OCI-LY3 (cell line): ENCODE measurements around the gene SHROOM3.

ENCODE experiments used
- H2AFZ ChIP-seq: fragments of 200-600, 300-600 bp; shearing (Covaris generic); 2 replicates; pipeline ENCODE4 v1.6.0; 2014; ENCODE audit warnings: antibody characterized with exemption, low read depth, low read length
- H3K27ac ChIP-seq: fragments of 200-600, 300-600 bp; sonication (generic); 2 replicates; pipeline ENCODE4 v1.5.1; 2014; ENCODE audit warnings: mild to moderate bottlenecking, low read length, moderate library complexity, mixed read lengths
- H3K27me3 ChIP-seq: fragments of 200-600, 300-600 bp; sonication (generic); 2 replicates; pipeline ENCODE4 v1.6.1; 2014; ENCODE audit warnings: low read depth, low read length, mixed read lengths
- H3K36me3 ChIP-seq: fragments of 200-600, 300-600 bp; sonication (generic); replicated peaks from 2 replicates; pipeline ENCODE3; 2014; ENCODE audit warnings: low read depth, low read length, mixed read lengths
- H3K4me1 ChIP-seq: fragments of 300-600, 200-600 bp; sonication (generic); 2 replicates; pipeline ENCODE4 v1.6.1; 2014; ENCODE audit warnings: low read length, mixed read lengths
- H3K4me2 ChIP-seq: fragments of 200-600, 300-600 bp; sonication (generic); 2 replicates; pipeline ENCODE4 v1.6.1; 2014; ENCODE audit warnings: low read length, mixed read lengths
- H3K4me3 ChIP-seq: fragments of 300-600, 200-600 bp; sonication (generic); 2 replicates; pipeline ENCODE4 v1.5.1; 2014; ENCODE audit warnings: antibody characterized with exemption, mild to moderate bottlenecking, low read length, moderate library complexity
- H3K79me2 ChIP-seq: fragments of 300-600, 200-600 bp; shearing (Covaris generic); 2 replicates; pipeline ENCODE4 v1.6.1; 2014; ENCODE audit warnings: mild to moderate bottlenecking, low read length, mixed read lengths
- H3K9ac ChIP-seq: fragments of 300-600, 200-600 bp; shearing (Covaris generic); 2 replicates; pipeline ENCODE4 v1.6.0; 2014; ENCODE audit warnings: mild to moderate bottlenecking, low read length, moderate library complexity
- H3K9me3 ChIP-seq: fragments of 200-600, 300-600 bp; shearing (Covaris generic); 2 replicates; pipeline ENCODE4 v1.6.1; 2014; ENCODE audit warnings: low read length, mixed read lengths; ENCODE audit not compliant: insufficient read depth
- H4K20me1 ChIP-seq: fragments of 200-600, 300-600 bp; sonication (generic); 2 replicates; pipeline ENCODE4 v1.6.1; 2016; ENCODE audit warnings: low read length, mixed read lengths; ENCODE audit not compliant: insufficient read depth
- EZH2phosphoT487 ChIP-seq: fragments of 200-600 bp; shearing (Covaris generic); IDR thresholded peaks from 2 replicates; pipeline ENCODE4 v1.6.1; 2018; ENCODE audit warnings: antibody characterized with exemption, mixed run types, low read depth
- TF ChIP-seq, protein P1 (sequence below): fragments of 200-600, 300-600 bp; sonication (generic); IDR thresholded peaks from 2 replicates; pipeline ENCODE4 v1.5.1; 2014; ENCODE audit warnings: antibody characterized with exemption, low read length, low read depth

The SHROOM3 gene

GRCh38 chr4:76806757-76807156 lies 371.7 kb downstream of the SHROOM3 start:
- H3K4me3 ChIP-seq, result no peak overlapping the region
- H4K20me1 ChIP-seq, result no peaks in the 10 kb centered on the region
- no peaks in the 10 kb centered on the region for H3K36me3 ChIP-seq
- no peaks in the 10 kb centered on the region for H3K9me3 ChIP-seq
- no peaks in the 10 kb centered on the region for H3K79me2 ChIP-seq
- H3K27me3 ChIP-seq, result no peaks in the 10 kb centered on the region
- no peak overlapping the region for H2AFZ ChIP-seq
- H3K4me1 ChIP-seq, result no peaks in the 10 kb centered on the region
- TF ChIP-seq, protein P1, sequence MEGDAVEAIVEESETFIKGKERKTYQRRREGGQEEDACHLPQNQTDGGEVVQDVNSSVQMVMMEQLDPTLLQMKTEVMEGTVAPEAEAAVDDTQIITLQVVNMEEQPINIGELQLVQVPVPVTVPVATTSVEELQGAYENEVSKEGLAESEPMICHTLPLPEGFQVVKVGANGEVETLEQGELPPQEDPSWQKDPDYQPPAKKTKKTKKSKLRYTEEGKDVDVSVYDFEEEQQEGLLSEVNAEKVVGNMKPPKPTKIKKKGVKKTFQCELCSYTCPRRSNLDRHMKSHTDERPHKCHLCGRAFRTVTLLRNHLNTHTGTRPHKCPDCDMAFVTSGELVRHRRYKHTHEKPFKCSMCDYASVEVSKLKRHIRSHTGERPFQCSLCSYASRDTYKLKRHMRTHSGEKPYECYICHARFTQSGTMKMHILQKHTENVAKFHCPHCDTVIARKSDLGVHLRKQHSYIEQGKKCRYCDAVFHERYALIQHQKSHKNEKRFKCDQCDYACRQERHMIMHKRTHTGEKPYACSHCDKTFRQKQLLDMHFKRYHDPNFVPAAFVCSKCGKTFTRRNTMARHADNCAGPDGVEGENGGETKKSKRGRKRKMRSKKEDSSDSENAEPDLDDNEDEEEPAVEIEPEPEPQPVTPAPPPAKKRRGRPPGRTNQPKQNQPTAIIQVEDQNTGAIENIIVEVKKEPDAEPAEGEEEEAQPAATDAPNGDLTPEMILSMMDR, result no peak
- no peak for TF ChIP-seq EZH2phosphoT487
- H3K9ac ChIP-seq, result no peak overlapping the region
- H3K27ac ChIP-seq, result no peak overlapping the region
- no peak overlapping the region for H3K4me2 ChIP-seq

- TF ChIP-seq, protein P1, result no peak
- TF ChIP-seq EZH2phosphoT487, result no peak
- Histone ChIP-seq H3K9me3 (no peaks in the 10 kb centered on the region), H3K4me1 (no peaks in the 10 kb centered on the region), H3K27me3 (no peaks in the 10 kb centered on the region), H3K4me2 (no peak overlapping the region), H2AFZ (no peak overlapping the region), H4K20me1 (no peaks in the 10 kb centered on the region), H3K4me3 (no peak overlapping the region), H3K36me3 (no peaks in the 10 kb centered on the region), H3K9ac (no peak overlapping the region), H3K79me2 (no peaks in the 10 kb centered on the region), H3K27ac (no peak overlapping the region)
Observed at GRCh38 chr4:76809594-76810305, 374.7 kb downstream of the SHROOM3 start.

DNA sequence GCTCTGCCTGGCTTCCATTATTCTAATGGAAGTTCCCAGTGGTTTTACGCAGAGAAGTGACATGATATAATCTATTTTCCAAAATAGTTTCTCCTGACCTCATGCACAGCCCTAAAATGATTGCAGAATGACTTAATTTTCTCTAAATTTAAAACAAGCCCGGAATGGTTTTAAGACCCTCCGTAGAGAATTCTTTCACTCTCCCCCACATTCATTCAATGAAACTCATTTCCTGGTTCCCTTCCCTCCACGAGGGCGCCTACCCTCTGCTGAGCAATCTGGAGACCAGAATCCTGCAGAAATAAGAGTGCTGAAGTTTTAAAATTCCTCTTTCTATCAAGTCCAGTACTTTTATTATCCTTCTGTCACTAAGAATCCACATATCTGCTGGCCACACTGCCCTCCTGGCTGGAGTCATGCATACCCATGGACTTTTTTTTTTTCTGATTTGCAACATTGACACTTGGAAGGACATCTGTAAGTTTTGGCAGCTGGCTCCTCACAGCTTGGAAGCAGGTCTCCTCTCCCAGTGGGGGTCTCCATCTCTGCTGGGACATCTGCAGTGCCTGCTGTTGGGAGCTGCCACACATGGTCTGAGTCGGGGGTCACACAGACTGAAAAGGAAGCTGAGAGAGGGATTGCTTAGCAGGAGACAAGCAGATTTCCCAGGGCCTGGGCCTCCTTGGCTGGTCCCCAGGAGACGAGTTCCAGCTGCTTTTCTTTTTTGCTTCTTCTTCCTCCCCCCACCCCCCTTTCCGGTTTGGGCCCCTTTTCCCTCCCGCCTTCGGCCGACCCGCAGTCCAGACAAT lies 376.8 kb downstream of the SHROOM3 start:
- H3K27ac ChIP-seq, result no peak overlapping the region
- no peak overlapping the region for H2AFZ ChIP-seq
- H3K4me3 ChIP-seq, result no peak overlapping the region
- no peaks in the 10 kb centered on the region for H3K79me2 ChIP-seq
- H3K36me3 ChIP-seq, result no peaks in the 10 kb centered on the region
- no peak for TF ChIP-seq EZH2phosphoT487
- TF ChIP-seq, protein P1, result no peak
- no peaks in the 10 kb centered on the region for H3K4me1 ChIP-seq
- no peak overlapping the region for H3K4me2 ChIP-seq
- no peaks in the 10 kb centered on the region for H4K20me1 ChIP-seq
- no peak overlapping the region for H3K9ac ChIP-seq
- H3K9me3 ChIP-seq, result no peaks in the 10 kb centered on the region
- no peaks in the 10 kb centered on the region for H3K27me3 ChIP-seq

DNA sequence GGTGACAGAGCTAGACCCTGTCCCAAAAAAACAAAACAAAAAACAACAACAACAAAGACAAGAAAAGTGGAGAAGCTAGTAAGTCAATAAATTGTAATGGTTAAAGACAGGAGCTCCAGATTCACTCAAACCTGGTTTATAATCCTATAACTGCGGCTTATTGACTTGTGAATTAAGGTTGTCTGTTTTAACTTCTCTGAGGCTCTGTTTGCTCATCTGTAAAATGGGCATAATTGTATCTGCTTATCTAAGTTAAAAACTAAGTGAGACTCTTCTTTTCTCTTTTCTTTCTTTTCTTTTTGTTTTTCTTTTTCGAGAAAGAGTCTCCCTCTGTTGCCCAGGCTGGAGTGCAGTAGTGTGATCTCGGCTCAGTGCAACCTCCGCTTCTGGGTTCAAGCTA lies 378.0 kb downstream of the SHROOM3 start:
- Histone ChIP-seq H3K4me2 (no peak overlapping the region), H3K27me3 (no peaks in the 10 kb centered on the region), H3K9ac (no peak overlapping the region), H3K4me1 (no peaks in the 10 kb centered on the region), H3K4me3 (no peak overlapping the region), H3K79me2 (no peaks in the 10 kb centered on the region), H4K20me1 (no peaks in the 10 kb centered on the region), H2AFZ (no peak overlapping the region), H3K36me3 (no peaks in the 10 kb centered on the region), H3K9me3 (no peaks in the 10 kb centered on the region), H3K27ac (no peak overlapping the region)
- no peak for TF ChIP-seq EZH2phosphoT487
- TF ChIP-seq, protein P1, result no peak
